ENCODE results near the gene TNFSF8. TPM values are rescaled to one million over a fixed set of nuclear protein-coding genes. Genes with fewer than 3 reads are reported as not detected.

TNFSF8 gene
- total RNA-seq (1 to 10 TPM in 3 of 10 donors, under 1 TPM in 7; 0.11 to 2.3 (median 0.72) TPM), polyA plus RNA-seq (under 1 TPM; 0.38 to 0.51 TPM)
- long read RNA-seq, donor 1, result 0 reads
- long read RNA-seq, donor 2, result 0 reads
- long read RNA-seq, donor 3, result 0 reads

GRCh38 chr9:114930056-114930812 lies at the start of gene TNFSF8:
TSS of gene TNFSF8 (minus strand) at chr9:114930591. CDS start at chr9:114930303, 288 bp downstream.
- Histone ChIP-seq H3K4me1 (peaks cover 0 to 10% (median 0%) of the 10 kb centered on the region in 9 donors), H3K27me3 (peaks cover 0 to 49% (median 23%) of the 10 kb centered on the region in 7 donors), H3K4me3 (peak within 1 kb of the TSS in 6 of 10 donors; percentile 10 to 64 (median 38)), H3K9me3 (no peaks in the 10 kb centered on the region), H3K36me3 (no peaks in the 10 kb centered on the region), H3K27ac (peak within 1 kb of the TSS in 5 of 10 donors; percentile 57 to 89 (median 62))
- intact Hi-C loops (cut with DNase I), result no loop called here
- DNase-seq (peak in 1 of 2 donors; percentile 34), ATAC-seq (peak in 6 of 8 donors; percentile 37 to 69 (median 55))
- 74 to 77% methylated on average over 24 of the region's 24 CpGs for WGBS, 2 donors
- TF ChIP-seq CTCF (IDR thresholded peaks at IDR 0.05), result no peak

GRCh38 chr9:114973216-114973615 lies 42.8 kb upstream of the TNFSF8 start:
- 72 to 75% methylated on average over 2 of the region's 2 CpGs for WGBS, 2 donors
- no peak overlapping the region for H3K4me3 ChIP-seq
- H3K4me1 ChIP-seq, result peaks cover 0 to 13% (median 0%) of the 10 kb centered on the region in 9 donors
- peaks cover 0 to 6% (median 0%) of the 10 kb centered on the region in 7 donors for H3K27me3 ChIP-seq
- H3K27ac ChIP-seq, result no peak overlapping the region
- no peaks in the 10 kb centered on the region for H3K36me3 ChIP-seq
- no peak for TF ChIP-seq CTCF (IDR thresholded peaks at IDR 0.05)
- ATAC-seq (no peak), DNase-seq (no peak)
- H3K9me3 ChIP-seq, result peaks cover 0 to 5% (median 0%) of the 10 kb centered on the region in 11 donors
- intact Hi-C loops (cut with DNase I), result no loop called here

- ATAC-seq, result no peak
- intact Hi-C loops (cut with DNase I), result no loop called here
Observed at GRCh38 chr9:114972510-114973136, 42.2 kb upstream of the TNFSF8 start.

More at GRCh38 chr9:114972510-114973136, 42.2 kb upstream of the TNFSF8 start:
- H3K27me3 ChIP-seq, result peaks cover 0 to 6% (median 0%) of the 10 kb centered on the region in 7 donors
- peaks cover 0 to 5% (median 0%) of the 10 kb centered on the region in 11 donors for H3K9me3 ChIP-seq
- 62 to 76% methylated on average over 3 of the region's 3 CpGs for WGBS, 2 donors
- H3K4me1 ChIP-seq, result peaks cover 0 to 14% (median 0%) of the 10 kb centered on the region in 9 donors
- no peak for DNase-seq
- no peaks in the 10 kb centered on the region for H3K36me3 ChIP-seq
- TF ChIP-seq CTCF (IDR thresholded peaks at IDR 0.05), result no peak
- H3K27ac ChIP-seq, result no peak overlapping the region
- no peak overlapping the region for H3K4me3 ChIP-seq
